Measurements from ENCODE around the gene TMEM119. TPM values are rescaled to one million over a fixed set of nuclear protein-coding genes. Genes with fewer than 3 reads are reported as not detected.

The TMEM119 gene
- total and polyA plus RNA-seq, 9 of the 15 experiments (the other 6 are each of a cell fraction or from before 2014, with no cell fraction given) = 0.18 TPM; not detected in 8

DNA sequence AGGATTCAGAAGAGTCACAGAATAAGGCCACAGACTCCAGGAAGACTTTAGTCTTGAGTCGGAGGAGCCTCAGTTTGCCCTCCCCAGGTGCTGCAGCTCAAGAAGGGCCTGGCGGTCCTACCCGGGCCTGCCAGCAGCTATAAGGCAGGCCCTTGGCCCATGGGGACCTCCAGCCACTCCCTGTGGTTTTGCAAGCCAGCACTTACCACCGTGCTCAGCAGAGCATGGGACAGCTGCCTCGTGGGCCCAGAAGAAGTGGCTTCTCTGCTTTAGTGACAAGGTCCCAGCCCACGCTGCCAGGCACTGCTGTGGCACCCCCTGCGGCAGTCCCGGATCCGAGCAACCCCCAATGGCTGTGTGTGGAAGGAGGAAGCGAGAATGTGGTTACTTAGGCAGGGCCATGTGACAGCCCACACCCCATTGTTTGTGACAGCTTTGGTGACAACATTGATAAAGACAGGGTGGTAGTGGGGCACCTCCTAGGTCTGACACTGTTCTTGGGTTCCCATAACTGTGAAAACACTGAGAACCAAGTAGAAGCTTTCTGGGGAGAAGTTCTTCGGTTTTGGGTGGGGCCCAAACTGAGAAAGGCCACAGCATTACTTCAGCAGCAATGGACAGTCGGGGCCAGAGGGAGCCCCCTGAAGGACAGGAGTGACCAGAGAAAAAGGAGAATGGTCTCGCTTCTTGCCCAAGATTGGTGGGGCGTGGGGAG is 35.8 kb upstream of the TMEM119 start, which contains the start of gene SELPLG (continued):
- TF ChIP-seq FOSL1 (tag; conservative IDR thresholded peaks at IDR 0.05) (no peak), ZNF263 (CRISPR knock-in tag; IDR thresholded peaks at IDR 0.05; ENCODE audit: borderline replicate concordance) (no peak), ZNF175 (CRISPR knock-in tag; IDR thresholded peaks at IDR 0.05; ENCODE audit: low read depth) (no peak), CBX2 (IDR thresholded peaks at IDR 0.05; ENCODE audit: insufficient read depth, low read length, poor library complexity, severe bottlenecking) (no peak), CC2D1A (IDR thresholded peaks at IDR 0.05) (no peak), KHSRP (IDR thresholded peaks at IDR 0.05) (no peak), KAT7 (CRISPR knock-in tag; IDR thresholded peaks at IDR 0.05; ENCODE audit: borderline replicate concordance) (no peak), ZNF197 (CRISPR knock-in tag; IDR thresholded peaks at IDR 0.05; ENCODE audit: low read depth) (no peak), LARP7 (IDR thresholded peaks at IDR 0.05) (no peak), TBL1XR1 (IDR thresholded peaks at IDR 0.05; ENCODE audit: low read length in 2 of 2) (no peak), CEBPG (CRISPR knock-in tag; IDR thresholded peaks at IDR 0.05) (no peak), CEBPG (tag; conservative IDR thresholded peaks at IDR 0.05 in 1 of 2, IDR thresholded peaks at IDR 0.05 in 1 of 2) (no peak), NCOR1 (IDR thresholded peaks at IDR 0.05) (no peak), ZNF707 (CRISPR knock-in tag; conservative IDR thresholded peaks at IDR 0.05) (no peak), ZNF143 (CRISPR knock-in tag; IDR thresholded peaks at IDR 0.05) (no peak), TAF1 (IDR thresholded peaks at IDR 0.05; ENCODE audit: control insufficient read depth, extremely low read depth, insufficient read depth, low read length, severe bottlenecking) (no peak), SMARCA4 (IDR thresholded peaks at IDR 0.05) (no peak), STAT5A (IDR thresholded peaks at IDR 0.05; ENCODE audit: borderline replicate concordance, low read length) (no peak), SIX5 (IDR thresholded peaks at IDR 0.05; ENCODE audit: borderline replicate concordance in 1 of 2, insufficient read depth in 1 of 2, low read depth in 1 of 2, low read length in 2 of 2) (no peak), HNRNPK (IDR thresholded peaks at IDR 0.05; ENCODE audit: low read depth, low read length, poor library complexity, severe bottlenecking) (no peak)
- TF ChIP-seq, protein P1, sequence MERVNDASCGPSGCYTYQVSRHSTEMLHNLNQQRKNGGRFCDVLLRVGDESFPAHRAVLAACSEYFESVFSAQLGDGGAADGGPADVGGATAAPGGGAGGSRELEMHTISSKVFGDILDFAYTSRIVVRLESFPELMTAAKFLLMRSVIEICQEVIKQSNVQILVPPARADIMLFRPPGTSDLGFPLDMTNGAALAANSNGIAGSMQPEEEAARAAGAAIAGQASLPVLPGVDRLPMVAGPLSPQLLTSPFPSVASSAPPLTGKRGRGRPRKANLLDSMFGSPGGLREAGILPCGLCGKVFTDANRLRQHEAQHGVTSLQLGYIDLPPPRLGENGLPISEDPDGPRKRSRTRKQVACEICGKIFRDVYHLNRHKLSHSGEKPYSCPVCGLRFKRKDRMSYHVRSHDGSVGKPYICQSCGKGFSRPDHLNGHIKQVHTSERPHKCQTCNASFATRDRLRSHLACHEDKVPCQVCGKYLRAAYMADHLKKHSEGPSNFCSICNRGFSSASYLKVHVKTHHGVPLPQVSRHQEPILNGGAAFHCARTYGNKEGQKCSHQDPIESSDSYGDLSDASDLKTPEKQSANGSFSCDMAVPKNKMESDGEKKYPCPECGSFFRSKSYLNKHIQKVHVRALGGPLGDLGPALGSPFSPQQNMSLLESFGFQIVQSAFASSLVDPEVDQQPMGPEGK (CRISPR knock-in tag; IDR thresholded peaks at IDR 0.05; ENCODE audit: borderline replicate concordance) = no peak
- TF ChIP-seq, protein P2, sequence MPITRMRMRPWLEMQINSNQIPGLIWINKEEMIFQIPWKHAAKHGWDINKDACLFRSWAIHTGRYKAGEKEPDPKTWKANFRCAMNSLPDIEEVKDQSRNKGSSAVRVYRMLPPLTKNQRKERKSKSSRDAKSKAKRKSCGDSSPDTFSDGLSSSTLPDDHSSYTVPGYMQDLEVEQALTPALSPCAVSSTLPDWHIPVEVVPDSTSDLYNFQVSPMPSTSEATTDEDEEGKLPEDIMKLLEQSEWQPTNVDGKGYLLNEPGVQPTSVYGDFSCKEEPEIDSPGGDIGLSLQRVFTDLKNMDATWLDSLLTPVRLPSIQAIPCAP (CRISPR knock-in tag; IDR thresholded peaks at IDR 0.05; ENCODE audit: borderline replicate concordance) = no peak
- TF ChIP-seq, protein P3, sequence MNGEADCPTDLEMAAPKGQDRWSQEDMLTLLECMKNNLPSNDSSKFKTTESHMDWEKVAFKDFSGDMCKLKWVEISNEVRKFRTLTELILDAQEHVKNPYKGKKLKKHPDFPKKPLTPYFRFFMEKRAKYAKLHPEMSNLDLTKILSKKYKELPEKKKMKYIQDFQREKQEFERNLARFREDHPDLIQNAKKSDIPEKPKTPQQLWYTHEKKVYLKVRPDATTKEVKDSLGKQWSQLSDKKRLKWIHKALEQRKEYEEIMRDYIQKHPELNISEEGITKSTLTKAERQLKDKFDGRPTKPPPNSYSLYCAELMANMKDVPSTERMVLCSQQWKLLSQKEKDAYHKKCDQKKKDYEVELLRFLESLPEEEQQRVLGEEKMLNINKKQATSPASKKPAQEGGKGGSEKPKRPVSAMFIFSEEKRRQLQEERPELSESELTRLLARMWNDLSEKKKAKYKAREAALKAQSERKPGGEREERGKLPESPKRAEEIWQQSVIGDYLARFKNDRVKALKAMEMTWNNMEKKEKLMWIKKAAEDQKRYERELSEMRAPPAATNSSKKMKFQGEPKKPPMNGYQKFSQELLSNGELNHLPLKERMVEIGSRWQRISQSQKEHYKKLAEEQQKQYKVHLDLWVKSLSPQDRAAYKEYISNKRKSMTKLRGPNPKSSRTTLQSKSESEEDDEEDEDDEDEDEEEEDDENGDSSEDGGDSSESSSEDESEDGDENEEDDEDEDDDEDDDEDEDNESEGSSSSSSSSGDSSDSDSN (IDR thresholded peaks at IDR 0.05; ENCODE audit: borderline replicate concordance in 1 of 2, low read depth in 2 of 2, low read length in 2 of 2) = no peak
- TF ChIP-seq, protein P4, sequence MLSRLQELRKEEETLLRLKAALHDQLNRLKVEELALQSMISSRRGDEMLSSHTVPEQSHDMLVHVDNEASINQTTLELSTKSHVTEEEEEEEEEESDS (CRISPR knock-in tag; IDR thresholded peaks at IDR 0.05) = no peak
